Neutrophil (primary cell): ENCODE results near the gene MYO1B.

Experiments used
- H3K27ac ChIP-seq: fragments of 200-600 bp; sonication (generic); 2 replicates; pipeline ENCODE4 v1.5.1; 2016; ENCODE audit warnings: mild to moderate bottlenecking, moderate library complexity
- H3K27me3 ChIP-seq: fragments of 200-600 bp; sonication (generic); 2 replicates; pipeline ENCODE4 v1.6.0; 2016; ENCODE audit warnings: mild to moderate bottlenecking
- H3K36me3 ChIP-seq: fragments of 200-600 bp; sonication (generic); 2 replicates; pipeline ENCODE4 v1.5.1; 2017
- H3K4me1 ChIP-seq, 2 experiments: fragments of 200-600 bp in 1 of 2; sonication (generic) in 1 of 2; 1 replicate in 1 of 2; 2 replicates in 1 of 2; pipeline versions ENCODE4 v1.5.1 to v1.6.1; 2013 to 2016; ENCODE audit warnings: low read depth in 1 of 2, low read length in 1 of 2, mild to moderate bottlenecking in 1 of 2, moderate library complexity in 1 of 2; ENCODE audit not compliant: control insufficient read depth in 1 of 2, insufficient read depth in 1 of 2
- H3K4me3 ChIP-seq, 2 experiments: fragments of 200-600 bp in 1 of 2; sonication (generic) in 1 of 2; 1 replicate in 1 of 2; 2 replicates in 1 of 2; pipeline ENCODE4 v1.5.1; 2013 to 2016; ENCODE audit warnings: low read depth in 1 of 2, low read length in 1 of 2, mild to moderate bottlenecking in 1 of 2, moderate library complexity in 1 of 2
- H3K9me3 ChIP-seq: fragments of 200-600 bp; sonication (generic); 2 replicates; pipeline ENCODE4 v1.5.1; 2016
- CTCF ChIP-seq: fragments of 200-600 bp; sonication (generic); IDR thresholded peaks from 2 replicates; pipeline ENCODE4 v1.5.1; 2016; ENCODE audit warnings: antibody characterized with exemption

The MYO1B gene

GRCh38 chr2:191276792-191277465, 31.7 kb downstream of the MYO1B start:
- Histone ChIP-seq H3K4me3 (no peak overlapping the region), H3K4me1 (peaks cover 7 to 25% of the 10 kb centered on the region in 2 experiments), H3K9me3 (no peaks in the 10 kb centered on the region), H3K27me3 (no peaks in the 10 kb centered on the region), H3K27ac (no peak overlapping the region), H3K36me3 (no peaks in the 10 kb centered on the region)
- TF ChIP-seq CTCF, result no peak

GRCh38 chr2:191280290-191280689, 35.1 kb downstream of the MYO1B start:
- H3K4me3 ChIP-seq, result no peak overlapping the region
- H3K9me3 ChIP-seq, result no peaks in the 10 kb centered on the region
- H3K27me3 ChIP-seq, result no peaks in the 10 kb centered on the region
- no peak for TF ChIP-seq CTCF
- no peaks in the 10 kb centered on the region for H3K4me1 ChIP-seq
- H3K27ac ChIP-seq, result no peak overlapping the region
- H3K36me3 ChIP-seq, result no peaks in the 10 kb centered on the region

GRCh38 chr2:191280834-191281756, 35.9 kb downstream of the MYO1B start:
- H3K27ac ChIP-seq, result no peak overlapping the region
- no peak overlapping the region for H3K4me3 ChIP-seq
- TF ChIP-seq CTCF, result no peak
- no peaks in the 10 kb centered on the region for H3K27me3 ChIP-seq
- no peaks in the 10 kb centered on the region for H3K9me3 ChIP-seq
- no peaks in the 10 kb centered on the region for H3K4me1 ChIP-seq
- H3K36me3 ChIP-seq, result no peaks in the 10 kb centered on the region

GRCh38 chr2:191285252-191285651, 40.0 kb downstream of the MYO1B start:
- Histone ChIP-seq H3K27ac (no peak overlapping the region), H3K27me3 (no peaks in the 10 kb centered on the region), H3K4me1 (no peaks in the 10 kb centered on the region), H3K36me3 (no peaks in the 10 kb centered on the region), H3K4me3 (no peak overlapping the region), H3K9me3 (no peaks in the 10 kb centered on the region)
- TF ChIP-seq CTCF, result no peak

GRCh38 chr2:191287820-191288219, 42.6 kb downstream of the MYO1B start:
- Histone ChIP-seq H3K27ac (no peak overlapping the region), H3K9me3 (no peaks in the 10 kb centered on the region), H3K4me3 (no peak overlapping the region), H3K27me3 (no peaks in the 10 kb centered on the region), H3K4me1 (no peaks in the 10 kb centered on the region), H3K36me3 (no peaks in the 10 kb centered on the region)
- TF ChIP-seq CTCF, result no peak
